Measurements from ENCODE around the gene GAK.

The GAK gene

GRCh38 chr4:917992-918391, 14.1 kb downstream of the GAK start:
- no peak for DNase-seq (ENCODE audit: insufficient read length, low spot score)
- TF ChIP-seq, protein P1, sequence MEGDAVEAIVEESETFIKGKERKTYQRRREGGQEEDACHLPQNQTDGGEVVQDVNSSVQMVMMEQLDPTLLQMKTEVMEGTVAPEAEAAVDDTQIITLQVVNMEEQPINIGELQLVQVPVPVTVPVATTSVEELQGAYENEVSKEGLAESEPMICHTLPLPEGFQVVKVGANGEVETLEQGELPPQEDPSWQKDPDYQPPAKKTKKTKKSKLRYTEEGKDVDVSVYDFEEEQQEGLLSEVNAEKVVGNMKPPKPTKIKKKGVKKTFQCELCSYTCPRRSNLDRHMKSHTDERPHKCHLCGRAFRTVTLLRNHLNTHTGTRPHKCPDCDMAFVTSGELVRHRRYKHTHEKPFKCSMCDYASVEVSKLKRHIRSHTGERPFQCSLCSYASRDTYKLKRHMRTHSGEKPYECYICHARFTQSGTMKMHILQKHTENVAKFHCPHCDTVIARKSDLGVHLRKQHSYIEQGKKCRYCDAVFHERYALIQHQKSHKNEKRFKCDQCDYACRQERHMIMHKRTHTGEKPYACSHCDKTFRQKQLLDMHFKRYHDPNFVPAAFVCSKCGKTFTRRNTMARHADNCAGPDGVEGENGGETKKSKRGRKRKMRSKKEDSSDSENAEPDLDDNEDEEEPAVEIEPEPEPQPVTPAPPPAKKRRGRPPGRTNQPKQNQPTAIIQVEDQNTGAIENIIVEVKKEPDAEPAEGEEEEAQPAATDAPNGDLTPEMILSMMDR (IDR thresholded peaks at IDR 0.05; ENCODE audit: insufficient read depth, missing control alignments) = no peak
- no peak for FAIRE-seq

GRCh38 chr4:917466-917865, 14.7 kb downstream of the GAK start:
- FAIRE-seq (no peak), DNase-seq (ENCODE audit: insufficient read length, low spot score) (no peak)

DNA sequence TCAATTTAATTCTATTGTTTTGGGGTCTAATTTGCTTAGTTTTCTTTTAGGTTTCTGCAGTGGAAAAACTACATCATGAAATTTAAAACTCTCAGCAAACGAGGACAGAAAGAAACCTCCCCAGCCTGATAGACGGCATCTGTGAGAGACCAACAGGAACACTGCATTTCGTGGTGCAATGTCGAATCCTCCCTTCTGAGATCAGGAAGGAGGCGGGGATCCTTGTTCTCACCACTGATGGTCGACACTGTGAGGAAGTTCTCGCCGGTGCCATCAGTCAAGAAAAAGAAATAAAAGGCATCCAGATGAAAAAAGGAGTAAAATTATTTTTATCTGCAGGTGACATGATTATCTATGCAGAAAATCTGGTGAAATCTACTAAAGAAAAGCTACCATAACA, 16.5 kb downstream of the GAK start:
- FAIRE-seq = no peak
- TF ChIP-seq, protein P1 (IDR thresholded peaks at IDR 0.05; ENCODE audit: insufficient read depth, missing control alignments) = no peak
- no peak for DNase-seq (ENCODE audit: insufficient read length, low spot score)

More at GRCh38 chr4:917466-917865, 14.7 kb downstream of the GAK start:
- TF ChIP-seq, protein P1 (IDR thresholded peaks at IDR 0.05; ENCODE audit: insufficient read depth, missing control alignments) = no peak

GRCh38 chr4:915041-915474, 17.1 kb downstream of the GAK start:
- FAIRE-seq (no peak), DNase-seq (ENCODE audit: insufficient read length, low spot score) (no peak)
- TF ChIP-seq, protein P1 (IDR thresholded peaks at IDR 0.05; ENCODE audit: insufficient read depth, missing control alignments) = no peak

DNA sequence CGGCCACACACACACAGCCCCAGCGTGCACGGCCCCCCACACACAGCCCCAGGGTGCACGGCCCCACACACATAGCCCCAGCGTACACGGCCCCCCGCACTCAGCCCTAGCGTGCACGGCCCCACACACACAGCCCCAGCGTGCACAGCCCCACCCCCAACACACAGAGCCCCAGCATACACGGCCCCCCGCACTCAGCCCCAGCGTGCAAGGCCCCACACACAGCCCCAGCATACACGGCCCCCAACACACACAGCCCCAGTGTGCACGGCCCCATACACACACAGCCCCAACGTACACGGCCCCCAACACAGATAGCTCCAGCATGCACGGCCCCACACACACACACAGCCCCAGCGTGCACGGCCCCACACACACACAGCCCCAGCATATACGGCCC, 17.6 kb downstream of the GAK start:
- no peak for DNase-seq (ENCODE audit: insufficient read length, low spot score)
- no peak for FAIRE-seq
- TF ChIP-seq, protein P1 (IDR thresholded peaks at IDR 0.05; ENCODE audit: insufficient read depth, missing control alignments) = no peak

DNA sequence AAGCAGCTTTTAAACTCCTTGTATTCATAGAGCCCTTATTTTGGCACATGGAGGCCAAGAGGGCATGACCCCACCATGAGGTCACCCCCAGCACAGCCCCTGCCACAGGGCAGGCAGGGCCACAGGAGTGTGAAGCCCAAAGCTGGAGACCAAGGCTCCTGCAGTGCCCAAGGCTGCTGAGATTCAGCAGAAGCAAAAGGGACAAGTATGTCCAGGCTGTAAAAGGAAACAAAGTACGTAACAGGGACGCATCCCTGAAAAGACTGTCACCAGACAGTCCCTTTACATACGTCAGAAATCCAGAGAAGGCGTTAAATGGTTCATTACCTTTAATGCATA, 18.9 kb downstream of the GAK start:
- DNase-seq (ENCODE audit: insufficient read length, low spot score) (no peak), FAIRE-seq (no peak)
- TF ChIP-seq, protein P1 (IDR thresholded peaks at IDR 0.05; ENCODE audit: insufficient read depth, missing control alignments) = no peak

GRCh38 chr4:912548-913279, 19.4 kb downstream of the GAK start:
- DNase-seq (ENCODE audit: insufficient read length, low spot score) = no peak
- no peak for FAIRE-seq
- TF ChIP-seq, protein P1 (IDR thresholded peaks at IDR 0.05; ENCODE audit: insufficient read depth, missing control alignments) = no peak

Measured in D721Med (cell line).